GM12873 (cell line): ENCODE results near the gene FAM240A.

Source experiments
- CTCF ChIP-seq: IDR thresholded peaks from 2 replicates; pipeline ENCODE4 v1.5.1; 2012; ENCODE audit warnings: low read depth, mild to moderate bottlenecking, moderate library complexity, low read length, control low read depth; ENCODE audit not compliant: insufficient read depth; ENCODE audit errors: missing control alignments

FAM240A gene

GRCh38 chr3:46594723-46595122, 17.6 kb upstream of the FAM240A start:
- TF ChIP-seq CTCF, result no peak

- no peak for TF ChIP-seq CTCF
Observed at GRCh38 chr3:46595819-46596314, 16.5 kb upstream of the FAM240A start.

- TF ChIP-seq CTCF, result no peak
Observed at GRCh38 chr3:46599590-46599989, 12.7 kb upstream of the FAM240A start.

- no peak for TF ChIP-seq CTCF
Observed at GRCh38 chr3:46603446-46604046, 8.8 kb upstream of the FAM240A start.

GRCh38 chr3:46604127-46604526, 8.2 kb upstream of the FAM240A start:
- no peak for TF ChIP-seq CTCF

GRCh38 chr3:46607603-46608028, 4.7 kb upstream of the FAM240A start:
- TF ChIP-seq CTCF, result peak; percentile 41

- no peak for TF ChIP-seq CTCF
Observed at GRCh38 chr3:46609212-46609721, 3.1 kb upstream of the FAM240A start.
